Upper lobe of left lung (tissue), 4 donors: Measurements from ENCODE around the gene FRAS1.

ENCODE experiments used
- POLR2AphosphoS5 ChIP-seq, 2 donors: sonication (generic); formaldehyde crosslinking; IDR thresholded peaks; one replicate each; pipeline ENCODE4 v1.5.1; 2017; ENCODE audit warnings: antibody characterized with exemption in 2 of 2
- TF ChIP-seq, protein P1 (sequence below), 6 experiments: fragments of 450-650 bp in 4 of 6; fragments of 200-600 bp in 2 of 6; sonication (generic) in 2 of 6; IDR thresholded peaks; one replicate each; pipeline ENCODE4 v1.5.1; 2016 to 2019; ENCODE audit warnings: antibody characterized with exemption in 6 of 6

DNA sequence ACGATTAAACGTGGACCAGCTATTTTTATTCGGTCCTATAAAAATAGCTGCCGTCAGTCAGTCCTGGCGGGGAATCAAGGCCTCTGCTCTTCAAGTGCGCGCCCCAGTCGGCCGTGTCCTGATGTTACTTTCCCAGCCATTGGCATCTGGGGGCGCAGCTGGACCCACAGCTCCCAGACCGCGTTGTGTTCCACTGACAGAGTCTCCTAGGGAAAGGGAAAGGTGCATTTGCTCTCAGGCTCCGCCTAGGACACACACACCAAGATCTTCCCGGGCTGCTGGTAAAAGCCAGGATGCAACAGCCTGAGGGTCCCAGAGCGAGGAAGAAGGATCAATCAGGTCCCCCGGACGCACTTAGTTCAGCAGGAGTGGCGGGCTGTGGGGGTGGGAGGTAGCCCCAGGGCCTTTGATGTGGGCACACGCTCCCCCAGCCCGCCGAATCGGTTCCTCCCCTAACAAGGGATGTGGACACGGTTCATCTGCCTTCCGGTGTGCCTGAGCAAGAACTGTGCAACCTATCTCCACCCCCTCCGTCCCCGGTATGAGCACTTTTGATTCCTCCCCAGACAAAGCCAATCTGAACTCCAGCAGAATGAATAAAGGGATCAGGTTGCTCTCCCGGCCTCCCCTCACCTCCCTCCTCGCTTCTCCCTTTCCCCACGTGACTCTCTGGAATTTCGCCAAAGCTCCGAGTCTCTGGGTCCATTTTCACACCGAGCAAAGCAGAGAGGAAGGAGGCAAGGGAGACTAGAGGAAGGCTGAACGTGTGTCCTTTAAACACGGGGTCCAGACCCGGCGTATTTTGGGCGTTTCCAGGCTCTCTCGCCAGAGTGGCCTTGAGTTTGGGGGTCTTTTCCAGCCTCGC lies 626 bp upstream of the FRAS1 start:
- TF ChIP-seq POLR2AphosphoS5 (IDR thresholded peaks at IDR 0.05): no peak
- TF ChIP-seq, protein P1, sequence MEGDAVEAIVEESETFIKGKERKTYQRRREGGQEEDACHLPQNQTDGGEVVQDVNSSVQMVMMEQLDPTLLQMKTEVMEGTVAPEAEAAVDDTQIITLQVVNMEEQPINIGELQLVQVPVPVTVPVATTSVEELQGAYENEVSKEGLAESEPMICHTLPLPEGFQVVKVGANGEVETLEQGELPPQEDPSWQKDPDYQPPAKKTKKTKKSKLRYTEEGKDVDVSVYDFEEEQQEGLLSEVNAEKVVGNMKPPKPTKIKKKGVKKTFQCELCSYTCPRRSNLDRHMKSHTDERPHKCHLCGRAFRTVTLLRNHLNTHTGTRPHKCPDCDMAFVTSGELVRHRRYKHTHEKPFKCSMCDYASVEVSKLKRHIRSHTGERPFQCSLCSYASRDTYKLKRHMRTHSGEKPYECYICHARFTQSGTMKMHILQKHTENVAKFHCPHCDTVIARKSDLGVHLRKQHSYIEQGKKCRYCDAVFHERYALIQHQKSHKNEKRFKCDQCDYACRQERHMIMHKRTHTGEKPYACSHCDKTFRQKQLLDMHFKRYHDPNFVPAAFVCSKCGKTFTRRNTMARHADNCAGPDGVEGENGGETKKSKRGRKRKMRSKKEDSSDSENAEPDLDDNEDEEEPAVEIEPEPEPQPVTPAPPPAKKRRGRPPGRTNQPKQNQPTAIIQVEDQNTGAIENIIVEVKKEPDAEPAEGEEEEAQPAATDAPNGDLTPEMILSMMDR (IDR thresholded peaks at IDR 0.05): no peak
